ENCODE measurements around the gene CFL1. TPM values are rescaled to one million over a fixed set of nuclear protein-coding genes. Genes with fewer than 3 reads are reported as not detected.

The CFL1 gene
- total RNA-seq, 1 donor from 2014 or later: 589 TPM

GRCh38 chr11:65816696-65817095 lies 41.3 kb downstream of the CFL1 start:
- H3K9me3 ChIP-seq: no peaks in the 10 kb centered on the region
- no peak for TF ChIP-seq POLR2A (IDR thresholded peaks at IDR 0.05)
- TF ChIP-seq CTCF (IDR thresholded peaks at IDR 0.05): no peak
- H3K27me3 ChIP-seq: no peaks in the 10 kb centered on the region
- intact Hi-C loops (cut with DNase I): loop anchor here (2.0 to 10.0 kb wide), 3 partner anchors 34 to 192 kb away; partner anchors contain the start of gene AP5B1
- H3K27ac ChIP-seq: no peak overlapping the region
- no peaks in the 10 kb centered on the region for H3K36me3 ChIP-seq
- DNase-seq (ENCODE audit: extremely low spot score in 2 of 2): no peak
- H3K4me1 ChIP-seq: peaks cover 29% of the 10 kb centered on the region
- no peak overlapping the region for H3K4me3 ChIP-seq

- no peak for DNase-seq (ENCODE audit: extremely low spot score in 2 of 2)
- peaks cover 29% of the 10 kb centered on the region for H3K4me1 ChIP-seq
- H3K27ac ChIP-seq: no peak overlapping the region
- H3K36me3 ChIP-seq: no peaks in the 10 kb centered on the region
- no peak overlapping the region for H3K4me3 ChIP-seq
- H3K9me3 ChIP-seq: no peaks in the 10 kb centered on the region
- TF ChIP-seq POLR2A (IDR thresholded peaks at IDR 0.05): no peak
- TF ChIP-seq POLR2AphosphoS5 (IDR thresholded peaks at IDR 0.05; ENCODE audit: insufficient read depth in 1 of 2, low read depth in 1 of 2): no peak
- TF ChIP-seq CTCF (IDR thresholded peaks at IDR 0.05): no peak
- intact Hi-C loops (cut with DNase I): loop anchor here (5.0 to 10.0 kb wide), 2 partner anchors 33 to 190 kb away; partner anchors contain the start of gene AP5B1
- H3K27me3 ChIP-seq: no peaks in the 10 kb centered on the region
These were observed 42.9 kb downstream of the CFL1 start for GRCh38 chr11:65814986-65815565.

DNA sequence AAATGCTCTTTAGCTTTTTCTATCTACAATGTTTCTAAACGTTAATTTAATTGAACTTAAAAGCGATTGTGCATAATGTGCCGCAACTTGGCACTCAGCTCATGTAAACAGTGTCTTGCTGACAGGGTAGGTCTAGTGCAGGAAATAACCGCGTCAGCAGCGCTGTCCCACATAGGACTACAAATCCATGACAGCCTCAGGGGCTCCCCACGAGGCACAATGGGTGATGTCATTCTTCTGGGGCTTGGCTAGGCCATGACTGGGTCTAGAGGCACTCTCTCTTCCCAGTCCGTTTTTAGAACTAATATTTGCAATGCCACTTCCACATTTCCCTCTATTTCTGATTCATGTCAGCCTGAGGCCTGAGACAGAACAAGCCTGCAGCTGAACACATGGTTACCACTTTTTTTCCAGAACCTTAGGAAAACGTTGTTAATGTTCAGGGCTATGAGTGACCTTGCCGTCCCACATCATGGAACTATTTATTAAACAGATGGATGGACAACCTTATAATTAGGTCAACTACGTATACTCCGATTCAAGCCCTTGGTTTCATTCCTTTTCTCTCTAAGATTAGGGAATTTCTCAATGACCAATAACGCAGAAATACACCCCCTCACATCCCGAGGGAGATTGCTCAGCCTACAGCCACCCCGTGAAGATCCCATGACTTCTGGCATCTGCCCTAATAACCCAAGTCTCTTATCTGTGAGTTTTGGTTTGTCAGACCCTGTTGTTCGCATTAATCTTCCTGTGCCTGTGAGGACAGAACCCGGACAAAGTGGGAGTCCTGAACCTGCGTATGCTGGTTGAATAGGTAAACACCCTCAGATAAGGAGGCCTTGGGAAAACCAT lies 43.6 kb downstream of the CFL1 start:
- TF ChIP-seq POLR2A (IDR thresholded peaks at IDR 0.05): no peak
- Histone ChIP-seq H3K36me3 (no peaks in the 10 kb centered on the region), H3K27me3 (no peaks in the 10 kb centered on the region), H3K4me1 (peaks cover 29% of the 10 kb centered on the region), H3K27ac (no peak overlapping the region), H3K4me3 (no peak overlapping the region), H3K9me3 (no peaks in the 10 kb centered on the region)
- DNase-seq (ENCODE audit: extremely low spot score in 2 of 2): no peak
- intact Hi-C loops (cut with DNase I): loop anchor here (10.0 kb wide), 1 partner anchor 190 kb away; no protein-coding TSS in a partner anchor

- no peak overlapping the region for H3K27ac ChIP-seq
- no peaks in the 10 kb centered on the region for H3K9me3 ChIP-seq
- DNase-seq (ENCODE audit: extremely low spot score in 2 of 2): no peak
- intact Hi-C loops (cut with DNase I): loop anchor here (10.0 kb wide), 1 partner anchor 187 kb away; no protein-coding TSS in a partner anchor
- no peaks in the 10 kb centered on the region for H3K36me3 ChIP-seq
- H3K4me3 ChIP-seq: no peak overlapping the region
- H3K4me1 ChIP-seq: peaks cover 21% of the 10 kb centered on the region
- H3K27me3 ChIP-seq: no peaks in the 10 kb centered on the region
- TF ChIP-seq POLR2AphosphoS5 (IDR thresholded peaks at IDR 0.05; ENCODE audit: insufficient read depth in 1 of 2, low read depth in 1 of 2) (no peak), CTCF (IDR thresholded peaks at IDR 0.05) (no peak), POLR2A (IDR thresholded peaks at IDR 0.05) (no peak)
These were observed 46.1 kb downstream of the CFL1 start for GRCh38 chr11:65811764-65812475.

GRCh38 chr11:65810046-65810868 lies 47.7 kb downstream of the CFL1 start:
- Histone ChIP-seq H3K36me3 (no peaks in the 10 kb centered on the region), H3K27ac (no peak overlapping the region), H3K9me3 (no peaks in the 10 kb centered on the region), H3K4me1 (peaks cover 15% of the 10 kb centered on the region), H3K4me3 (no peak overlapping the region), H3K27me3 (no peaks in the 10 kb centered on the region)
- TF ChIP-seq POLR2AphosphoS5 (IDR thresholded peaks at IDR 0.05; ENCODE audit: insufficient read depth in 1 of 2, low read depth in 1 of 2) (no peak), CTCF (IDR thresholded peaks at IDR 0.05) (no peak), POLR2A (IDR thresholded peaks at IDR 0.05) (no peak)
- intact Hi-C loops (cut with DNase I): loop anchor here (10.0 kb wide), 1 partner anchor 185 kb away; no protein-coding TSS in a partner anchor
- DNase-seq (ENCODE audit: extremely low spot score in 2 of 2): no peak

Measured in vagina (tissue), 2 donors.